ENCODE results near the gene NHEJ1.
A peak's percentile ranks its signal among the peaks of the same experiment; 100 is the strongest.
"Not testable (repeated sequence)": the region's sequence is repeated elsewhere in the genome, so short reads cannot be mapped to it uniquely, and the experiment has no call there.

Gene NHEJ1
- 4.0 to 17.3 (median 9.4) reads per million in 9 experiments for total RNA-seq

DNA sequence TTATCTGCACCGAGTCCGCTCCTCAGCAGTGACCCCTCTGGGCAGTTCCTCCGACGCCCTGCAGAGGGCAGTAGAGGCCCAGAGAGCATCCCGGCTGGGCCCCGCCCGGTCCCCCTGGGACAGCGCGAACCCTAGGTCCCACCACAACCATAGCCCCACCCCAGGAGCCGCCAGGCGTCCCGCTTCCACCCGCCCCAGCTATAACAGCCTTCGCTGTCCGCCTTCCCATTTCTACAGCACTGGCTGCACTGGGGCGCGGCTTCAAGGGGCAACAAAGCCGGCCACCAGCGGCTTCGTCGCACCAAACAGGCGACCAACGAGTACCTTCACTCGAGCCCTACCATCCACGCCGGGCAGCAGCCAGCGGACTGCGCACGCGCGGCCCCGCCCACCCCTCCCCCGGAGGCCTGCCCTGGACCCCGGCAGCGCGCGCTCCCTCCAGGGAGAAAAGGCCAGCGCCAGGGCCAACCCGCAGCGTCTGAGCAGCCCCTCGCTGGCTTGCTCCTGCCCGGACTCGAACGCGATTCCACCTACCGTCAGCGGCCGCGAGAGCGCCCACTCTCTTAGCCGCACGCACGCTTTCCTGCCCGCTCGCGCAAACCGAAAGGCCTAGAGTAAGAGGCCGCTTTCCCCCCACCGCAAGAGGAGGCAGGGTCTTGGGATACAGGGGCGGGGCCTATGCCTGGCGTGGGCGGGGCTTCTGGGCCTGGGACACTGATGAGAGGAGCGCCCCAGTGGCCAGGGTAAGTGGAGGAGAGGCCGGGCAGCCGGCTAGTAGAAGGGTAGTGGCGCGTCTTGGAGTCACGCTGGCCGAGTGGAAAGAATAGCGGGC lies at the start of gene NHEJ1:
Gene NHEJ1, minus strand, starts transcription at position 630 of the 832 bp plus-strand sequence. CDS start 2,453 bp downstream, outside the sequence.
- H3K9me3 Mint-ChIP-seq = no peaks in the 10 kb centered on the region
- peak; percentile 89 for ATAC-seq (replicated peaks)
- peak within 1 kb of the TSS; percentile 89 to 90 for H3K4me3 Mint-ChIP-seq
- no peaks in the 10 kb centered on the region for H3K27me3 Mint-ChIP-seq
- peak; percentile 91 to 94 (median 93) for DNase-seq
- peaks cover 13 to 21% of the 10 kb centered on the region in 2 donors for H3K4me1 Mint-ChIP-seq (ENCODE audit: low read depth in 2 of 2)
- H3K36me3 Mint-ChIP-seq (ENCODE audit: insufficient read depth) = peaks cover 8% of the 10 kb centered on the region
- peak within 1 kb of the TSS; percentile 88 to 93 for H3K27ac Mint-ChIP-seq

GRCh38 chr2:219209236-219210195 lies 48.9 kb upstream of the NHEJ1 start:
- Mint-ChIP-seq H3K27me3 (no peaks in the 10 kb centered on the region), H3K4me3 (peak overlapping the region in 1 of 2 donors; percentile 8), H3K36me3 (ENCODE audit: insufficient read depth) (peaks cover 20% of the 10 kb centered on the region)

DNA sequence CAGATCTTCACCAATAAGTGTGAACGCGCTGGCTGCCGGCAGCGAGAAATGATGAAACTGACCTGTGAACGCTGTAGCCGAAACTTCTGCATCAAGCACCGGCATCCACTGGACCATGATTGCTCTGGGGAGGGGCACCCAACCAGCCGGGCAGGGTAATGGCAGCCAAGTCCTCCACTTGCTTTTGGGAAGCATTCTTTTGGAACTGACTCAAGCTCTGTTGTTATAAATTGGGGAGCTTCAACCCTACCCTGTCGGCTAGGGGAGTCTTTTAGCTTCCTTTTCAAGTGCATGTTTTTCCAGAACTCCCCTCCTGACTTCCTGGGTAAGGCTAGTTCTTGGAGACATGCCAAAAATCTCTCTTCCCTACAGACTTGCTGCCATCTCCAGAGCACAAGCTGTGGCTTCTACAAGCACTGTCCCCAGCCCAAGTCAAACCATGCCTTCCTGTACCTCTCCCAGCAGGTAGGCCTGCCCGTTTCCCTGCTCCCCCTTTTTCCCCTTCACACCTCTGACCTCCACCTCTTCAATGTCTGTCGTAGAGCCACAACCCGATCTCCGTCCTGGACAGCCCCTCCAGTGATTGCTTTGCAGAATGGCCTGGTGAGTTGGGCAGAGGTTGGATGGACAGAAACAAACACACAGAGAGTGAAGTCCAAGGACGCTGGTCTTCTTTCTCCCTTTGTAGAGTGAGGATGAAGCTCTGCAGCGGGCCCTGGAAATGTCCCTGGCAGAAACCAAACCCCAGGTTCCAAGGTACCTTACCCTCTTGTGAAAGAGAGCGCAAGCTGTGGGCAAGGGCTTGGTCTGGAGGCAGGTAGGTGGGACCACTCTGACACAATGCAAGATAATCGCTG lies 47.5 kb upstream of the NHEJ1 start:
- Mint-ChIP-seq H3K27ac (peak overlapping the region; percentile 6 to 90), H3K36me3 (ENCODE audit: insufficient read depth) (peaks cover 20% of the 10 kb centered on the region), H3K27me3 (no peaks in the 10 kb centered on the region), H3K4me3 (peak overlapping the region; percentile 74 to 78), H3K4me1 (ENCODE audit: low read depth in 2 of 2) (peaks cover 19 to 25% of the 10 kb centered on the region in 2 donors), H3K9me3 (no peaks in the 10 kb centered on the region)
- DNase-seq (no peak), ATAC-seq (replicated peaks) (no peak)

More at GRCh38 chr2:219209236-219210195, 48.9 kb upstream of the NHEJ1 start:
- ATAC-seq (replicated peaks) = no peak
- no peaks in the 10 kb centered on the region for H3K9me3 Mint-ChIP-seq
- H3K4me1 Mint-ChIP-seq (ENCODE audit: low read depth in 2 of 2) = peaks cover 19 to 25% of the 10 kb centered on the region in 2 donors
- peak overlapping the region; percentile 71 to 85 for H3K27ac Mint-ChIP-seq
- no peak for DNase-seq

- Mint-ChIP-seq H3K27me3 (no peaks in the 10 kb centered on the region), H3K27ac (peak overlapping the region in 1 of 2 donors; percentile 90), H3K4me1 (ENCODE audit: low read depth in 2 of 2) (peaks cover 19 to 24% of the 10 kb centered on the region in 2 donors), H3K9me3 (no peaks in the 10 kb centered on the region), H3K36me3 (ENCODE audit: insufficient read depth) (peaks cover 20% of the 10 kb centered on the region), H3K4me3 (peak overlapping the region; percentile 78 to 83)
- no peak for ATAC-seq (replicated peaks)
- no peak for DNase-seq
These were observed 46.7 kb upstream of the NHEJ1 start for GRCh38 chr2:219207134-219207883.

GRCh38 chr2:219206328-219207133 lies 45.9 kb upstream of the NHEJ1 start, which contains the start of gene ZFAND2B:
Gene ZFAND2B, plus strand, starts transcription at chr2:219206782. Its CDS starts 206 bp downstream, at chr2:219206988.
- H3K27me3 Mint-ChIP-seq = no peaks in the 10 kb centered on the region
- H3K27ac Mint-ChIP-seq = peak within 1 kb of the TSS; percentile 90 to 94
- H3K36me3 Mint-ChIP-seq (ENCODE audit: insufficient read depth) = peaks cover 20% of the 10 kb centered on the region

DNA sequence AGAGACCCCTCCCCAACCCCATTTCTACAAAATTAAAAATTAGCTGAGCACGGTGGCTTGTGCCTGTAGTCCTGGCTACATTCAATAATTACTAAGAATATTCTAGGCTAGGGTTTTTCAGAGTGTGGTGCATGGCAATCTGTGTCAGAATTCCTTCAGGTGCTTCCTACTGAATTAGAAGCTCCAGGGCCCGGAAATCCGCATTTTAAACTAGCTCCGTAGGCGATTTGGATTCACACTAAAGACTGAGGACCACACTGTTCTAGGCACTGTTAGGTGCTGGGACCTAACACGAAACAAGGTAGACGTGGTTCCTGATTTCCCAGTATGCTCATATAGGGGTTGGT lies 45.3 kb upstream of the NHEJ1 start:
- no peak for DNase-seq
- Mint-ChIP-seq H3K27me3 (no peaks in the 10 kb centered on the region), H3K36me3 (ENCODE audit: insufficient read depth) (peaks cover 20% of the 10 kb centered on the region), H3K4me3 (peak overlapping the region; percentile 78 to 83), H3K9me3 (no peaks in the 10 kb centered on the region), H3K27ac (peak overlapping the region; percentile 90 to 94), H3K4me1 (ENCODE audit: low read depth in 2 of 2) (peaks cover 15 to 16% of the 10 kb centered on the region in 2 donors)
- no peak for ATAC-seq (replicated peaks)

More at GRCh38 chr2:219206328-219207133, 45.9 kb upstream of the NHEJ1 start, which contains the start of gene ZFAND2B:
- H3K4me1 Mint-ChIP-seq (ENCODE audit: low read depth in 2 of 2) = peaks cover 18 to 22% of the 10 kb centered on the region in 2 donors
- no peaks in the 10 kb centered on the region for H3K9me3 Mint-ChIP-seq
- ATAC-seq (replicated peaks) (peak; percentile 94), DNase-seq (peak; percentile 94 to 96 (median 94))
- peak within 1 kb of the TSS; percentile 78 to 83 for H3K4me3 Mint-ChIP-seq

DNA sequence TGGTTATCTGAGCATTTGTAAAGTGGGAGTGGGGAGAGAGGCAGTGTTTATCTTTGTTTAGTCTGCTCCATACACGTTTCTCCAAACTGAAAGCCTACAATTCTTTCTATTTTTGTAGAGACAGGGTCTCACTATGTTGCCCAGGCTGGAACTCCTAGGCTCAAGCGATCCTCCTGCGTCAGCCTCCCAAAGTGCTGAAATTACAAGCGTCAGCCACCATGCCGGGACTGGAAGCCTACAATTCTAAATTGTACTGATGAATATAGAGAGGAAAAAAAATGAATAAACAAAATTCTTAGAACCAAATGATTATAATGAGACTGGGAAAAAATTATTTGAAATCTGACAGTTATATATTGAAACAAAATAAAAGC lies 44.5 kb upstream of the NHEJ1 start:
- ATAC-seq (replicated peaks) = no peak

DNA sequence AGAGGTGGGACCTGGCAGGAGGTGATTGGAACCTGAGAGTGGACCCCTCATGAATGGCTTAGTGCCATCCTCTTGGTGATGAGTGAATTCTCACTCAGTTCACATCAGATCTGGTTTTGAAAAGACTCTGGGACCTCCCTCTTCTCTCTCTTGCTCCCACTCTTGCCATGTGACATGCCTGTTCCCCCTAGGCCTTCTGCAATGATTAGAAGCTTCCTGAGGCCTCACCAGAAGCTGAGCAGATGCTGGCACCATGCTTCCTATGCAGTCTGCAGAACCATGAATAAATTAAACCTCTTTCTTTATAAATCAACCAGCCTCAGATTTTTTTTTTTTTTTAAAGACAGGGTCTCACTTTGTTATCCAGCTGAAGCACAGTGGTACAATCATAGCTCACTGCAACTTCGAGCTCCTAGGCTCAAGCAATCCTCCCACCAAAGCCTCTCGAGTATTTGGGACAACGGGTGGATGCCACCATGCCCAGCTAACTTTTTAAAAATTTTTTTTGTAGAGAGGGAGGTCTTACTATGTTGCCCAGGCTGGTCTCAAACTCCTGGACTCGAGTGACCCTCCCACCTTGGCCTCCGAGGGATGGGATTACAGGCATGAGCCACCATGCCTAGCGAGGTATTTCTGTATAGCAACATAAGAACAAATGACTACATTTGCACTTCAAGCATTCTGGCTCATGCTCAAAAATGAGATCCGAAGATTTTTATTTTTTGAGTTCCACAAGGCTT lies 44.0 kb upstream of the NHEJ1 start:
- no peak for DNase-seq
- Mint-ChIP-seq H3K4me1 (ENCODE audit: low read depth in 2 of 2) (peaks cover 16 to 19% of the 10 kb centered on the region in 2 donors), H3K4me3 (no peak overlapping the region), H3K27ac (peak overlapping the region in 1 of 2 donors; percentile 62), H3K36me3 (ENCODE audit: insufficient read depth) (peaks cover 22% of the 10 kb centered on the region), H3K9me3 (no peaks in the 10 kb centered on the region), H3K27me3 (peaks cover under 1 to 3% of the 10 kb centered on the region in 2 donors)
- ATAC-seq (replicated peaks) = no peak

More for the DNA sequence above, 44.5 kb upstream of the NHEJ1 start:
- H3K4me3 Mint-ChIP-seq = peak overlapping the region; percentile 27 to 78
- peaks cover 16 to 19% of the 10 kb centered on the region in 2 donors for H3K4me1 Mint-ChIP-seq (ENCODE audit: low read depth in 2 of 2)
- DNase-seq = no peak
- H3K9me3 Mint-ChIP-seq = no peaks in the 10 kb centered on the region
- H3K36me3 Mint-ChIP-seq (ENCODE audit: insufficient read depth) = peaks cover 22% of the 10 kb centered on the region
- H3K27me3 Mint-ChIP-seq = no peaks in the 10 kb centered on the region
- H3K27ac Mint-ChIP-seq = peak overlapping the region; percentile 62 to 90

DNA sequence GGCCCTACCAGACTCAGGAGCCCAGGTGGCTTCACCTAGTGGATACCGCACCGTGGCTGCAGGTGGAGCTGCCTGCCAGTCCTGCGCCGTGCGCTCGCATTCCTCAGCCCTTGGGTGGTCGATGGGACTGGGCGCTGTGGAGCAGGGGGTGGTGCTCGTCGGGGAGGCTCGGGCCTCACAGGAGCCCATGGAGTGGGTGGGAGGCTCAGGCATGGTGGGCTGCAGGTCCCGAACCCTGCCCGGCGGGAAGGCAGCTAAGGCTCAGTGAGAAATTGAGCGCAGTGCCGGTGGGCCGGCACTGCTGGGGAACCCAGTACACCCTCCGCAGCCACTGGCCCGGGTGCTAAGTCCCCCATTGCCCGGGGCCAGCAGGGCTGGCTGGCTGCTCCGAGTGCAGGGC lies 40.7 kb upstream of the NHEJ1 start:
- peaks cover 13 to 19% of the 10 kb centered on the region in 2 donors for H3K4me1 Mint-ChIP-seq (ENCODE audit: low read depth in 2 of 2)
- H3K27ac Mint-ChIP-seq; H3K9me3 Mint-ChIP-seq; ATAC-seq (replicated peaks); H3K36me3 Mint-ChIP-seq (ENCODE audit: insufficient read depth); DNase-seq; H3K4me3 Mint-ChIP-seq: not testable (repeated sequence)
- H3K27me3 Mint-ChIP-seq = peaks cover 11 to 13% of the 10 kb centered on the region in 2 donors

- H3K36me3 Mint-ChIP-seq (ENCODE audit: insufficient read depth); ATAC-seq (replicated peaks); H3K9me3 Mint-ChIP-seq: not testable (repeated sequence)
- peak overlapping the region; percentile 80 to 82 for H3K4me3 Mint-ChIP-seq
- H3K27ac Mint-ChIP-seq = peak overlapping the region; percentile 81 to 90
- H3K27me3 Mint-ChIP-seq = peaks cover 11 to 13% of the 10 kb centered on the region in 2 donors
- DNase-seq = peak in 2 of 3 experiments; percentile 23 to 29
- peaks cover 11 to 15% of the 10 kb centered on the region in 2 donors for H3K4me1 Mint-ChIP-seq (ENCODE audit: low read depth in 2 of 2)
These were observed 40.1 kb upstream of the NHEJ1 start for GRCh38 chr2:219200502-219201326.
